ENCODE data around the gene STAM2. TPM values are rescaled to one million over a fixed set of nuclear protein-coding genes. Genes with fewer than 3 reads are reported as not detected.

Gene STAM2
- total RNA-seq, 1 experiment from 2014 or later = 14.2 TPM

- no peak overlapping the region for H3K4me2 ChIP-seq (ENCODE audit: insufficient read depth, insufficient read length, low read length)
- H3K4ac ChIP-seq (ENCODE audit: low read depth, low read length) = no peak overlapping the region
- WGBS (ENCODE audit: extremely low coverage, insufficient read length, low lambda C conversion rate) = no CpG with 5 or more reads among the region's 7 CpGs
- H3K79me2 ChIP-seq (ENCODE audit: insufficient read depth, low read length) = no peaks in the 10 kb centered on the region
- Mint-ChIP-seq H3K27ac (no peak overlapping the region), H3K27me3 (ENCODE audit: low read depth) (no peaks in the 10 kb centered on the region), H3K36me3 (ENCODE audit: insufficient read depth in 1 of 3, low read depth in 3 of 3) (no peaks in the 10 kb centered on the region), H3K9me3 (no peaks in the 10 kb centered on the region), H3K4me1 (peaks cover 4 to 6% of the 10 kb centered on the region in 2 experiments; a peak in 2 of 4 replicates), H3K4me3 (no peak overlapping the region)
- H3K9me3 ChIP-seq (ENCODE audit: control insufficient read depth, low read depth, low read length) = no peaks in the 10 kb centered on the region
- H3K27ac ChIP-seq (ENCODE audit: insufficient read length, low read depth, low read length) = no peak overlapping the region
- no peak overlapping the region for H3K18ac ChIP-seq (ENCODE audit: insufficient read length, low read depth, low read length)
- H3K4me1 ChIP-seq (ENCODE audit: insufficient read depth, low read length) = no peaks in the 10 kb centered on the region
- no peak for TF ChIP-seq CTCF (conservative IDR thresholded peaks at IDR 0.05)
- no peak overlapping the region for H2BK20ac ChIP-seq (ENCODE audit: low read depth, low read length, poor library complexity, severe bottlenecking)
- no peak overlapping the region for H2BK120ac ChIP-seq (ENCODE audit: low read depth, low read length, poor library complexity, severe bottlenecking)
- H2AFZ ChIP-seq (ENCODE audit: low read length) = no peak overlapping the region
- H4K91ac ChIP-seq (ENCODE audit: insufficient read length, low read depth, low read length) = no peak overlapping the region
- no peaks in the 10 kb centered on the region for H3K79me1 ChIP-seq (ENCODE audit: insufficient read depth, low read depth, low read length, poor library complexity, severe bottlenecking)
- no peak overlapping the region for H3K9ac ChIP-seq (ENCODE audit: extremely low read depth, insufficient read length, low read length)
- no peaks in the 10 kb centered on the region for H3K27me3 ChIP-seq (ENCODE audit: insufficient read depth, low read length)
- H3K56ac ChIP-seq (ENCODE audit: insufficient read length, low read depth, low read length) = no peak overlapping the region
- no peak overlapping the region for H2BK12ac ChIP-seq (ENCODE audit: insufficient read length, low read depth, low read length)
- no peak overlapping the region for H4K5ac ChIP-seq (ENCODE audit: insufficient read length, low read depth, low read length)
- no peaks in the 10 kb centered on the region for H3K23me2 ChIP-seq (ENCODE audit: insufficient read length, low read depth, low read length, poor library complexity, severe bottlenecking)
- no peak overlapping the region for H3T11ph ChIP-seq (ENCODE audit: low read length)
- no peak overlapping the region for H3K14ac ChIP-seq (ENCODE audit: insufficient read depth, low read length)
- no peak overlapping the region for H2BK15ac ChIP-seq (ENCODE audit: low read depth, low read length)
- no peak overlapping the region for H3K23ac ChIP-seq (ENCODE audit: insufficient read length, low read depth, low read length)
- no peak overlapping the region for H2AK5ac ChIP-seq (ENCODE audit: insufficient read length, low read length)
- DNase-seq = no peak
- no peak overlapping the region for H2BK5ac ChIP-seq (ENCODE audit: insufficient read length, low read length)
- no peaks in the 10 kb centered on the region for H4K20me1 ChIP-seq (ENCODE audit: control insufficient read depth, insufficient read depth, insufficient read length)
- no peak overlapping the region for H4K8ac ChIP-seq (replicated peaks; ENCODE audit: insufficient read length, low read depth, low read length)
Observed at GRCh38 chr2:152222975-152223637, 47.5 kb upstream of the STAM2 start.

Measured in H9 (cell line).